Bronchus fibroblast of lung (primary cell): ENCODE measurements around the gene GDPD4. TPM values are rescaled to one million over a fixed set of nuclear protein-coding genes. Genes with fewer than 3 reads are reported as not detected.

Source experiments
- total RNA-seq: library from RNA; depleted of rRNA; stranded (reverse); fragments of >200 nt; gene quantifications from 2 replicates; pipeline ENCODE4 v1.2.3, GENCODE V29; 2015

The GDPD4 gene, protein sequence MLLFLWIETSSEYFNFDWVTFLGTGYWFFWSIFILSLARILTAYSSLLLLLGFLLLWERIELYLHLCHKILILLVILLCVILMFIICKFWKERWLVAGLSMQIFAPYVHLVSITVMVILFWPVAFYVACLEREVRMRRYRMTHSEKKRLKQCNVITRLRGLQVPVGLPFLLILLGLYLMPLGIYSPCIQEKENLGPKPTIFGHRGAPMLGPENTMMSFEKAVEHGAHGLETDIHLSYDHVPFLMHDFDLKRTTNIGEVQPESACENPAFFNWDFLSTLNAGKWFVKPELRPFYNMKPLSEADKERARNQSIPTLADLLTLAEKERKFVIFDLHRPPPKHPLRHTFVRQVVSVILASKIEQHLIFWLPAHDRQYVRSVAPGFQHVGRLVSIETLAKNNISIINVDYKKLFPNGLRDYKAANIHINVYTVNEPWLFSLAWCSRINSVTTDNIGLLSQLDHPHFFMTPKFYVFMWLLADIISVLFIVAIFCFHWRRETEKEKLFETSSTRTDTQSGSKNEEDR
- not detected in 2 replicates for total RNA-seq

DNA sequence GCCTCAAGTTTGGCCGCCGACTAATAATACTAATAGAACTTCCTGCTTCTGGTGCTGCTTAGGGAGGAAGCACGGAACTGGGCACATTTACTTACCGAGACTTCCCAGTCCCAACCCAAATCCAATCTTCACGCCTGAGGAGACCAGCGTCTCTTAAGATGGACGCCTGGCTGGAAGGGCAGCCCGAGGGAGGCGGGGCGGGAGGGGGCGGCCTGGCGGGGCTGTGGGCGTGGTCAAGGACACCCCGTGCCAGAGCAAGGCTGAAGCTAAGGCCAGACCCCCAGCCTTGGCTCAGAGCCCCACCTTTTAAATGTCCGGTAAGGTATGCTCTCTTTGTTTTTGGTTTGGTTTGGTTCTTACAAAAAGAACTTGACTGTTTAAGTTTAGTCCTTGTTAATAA, at the start of gene GDPD4:
GDPD4 (minus strand) TSS at position 177 of the 400 bp plus-strand sequence. CDS start 16,549 bp downstream, outside the sequence.

Other genes with a start within 250 kb of the GDPD4 start
- 11.3 and 12.4 TPM in 2 replicates for gene CAPN5, start 234.7 kb downstream of the GDPD4 start, total RNA-seq
- gene OMP, start 198.8 kb downstream of the GDPD4 start, total RNA-seq, result 2.9 TPM in 1 of 2 replicates, not detected in the other
- gene MYO7A, start 173.4 kb downstream of the GDPD4 start, total RNA-seq, result 0.15 TPM in 1 of 2 replicates, not detected in the other
- 29.9 and 48.0 TPM in 2 replicates for gene PAK1, start 172.4 kb upstream of the GDPD4 start, total RNA-seq